NCI-H446 (cell line): Measurements from ENCODE around the gene SLC17A5.
"Not testable (repeated sequence)": the region's sequence is repeated elsewhere in the genome, so short reads cannot be mapped to it uniquely, and the experiment has no call there.

Source experiments
- DNase-seq, 2 experiments: peaks; one replicate each; lab custom pipeline; 2025; lab: John Stamatoyannopoulos, UW

SLC17A5 gene

GRCh38 chr6:73566486-73566871, 87.3 kb downstream of the SLC17A5 start:
- DNase-seq = not testable (repeated sequence)

GRCh38 chr6:73565767-73566485, 87.9 kb downstream of the SLC17A5 start:
- no peak for DNase-seq

- no peak for DNase-seq
Observed at GRCh38 chr6:73564578-73565345, 89.0 kb downstream of the SLC17A5 start.

- DNase-seq = no peak
Observed at GRCh38 chr6:73562558-73562957, 91.2 kb downstream of the SLC17A5 start.

GRCh38 chr6:73560853-73561407, 92.9 kb downstream of the SLC17A5 start:
- no peak for DNase-seq

- DNase-seq = no peak
Observed at GRCh38 chr6:73560182-73560732, 93.5 kb downstream of the SLC17A5 start.

GRCh38 chr6:73559399-73559794, 94.4 kb downstream of the SLC17A5 start:
- not testable (repeated sequence) for DNase-seq

- no peak for DNase-seq
Observed at GRCh38 chr6:73558624-73559398, 95.0 kb downstream of the SLC17A5 start.

- no peak for DNase-seq
Observed at GRCh38 chr6:73556836-73557235, 97.0 kb downstream of the SLC17A5 start.

GRCh38 chr6:73555380-73555949, 98.3 kb downstream of the SLC17A5 start:
- DNase-seq = not testable (repeated sequence)

GRCh38 chr6:73551115-73551514, 102.7 kb downstream of the SLC17A5 start:
- DNase-seq = not testable (repeated sequence)

GRCh38 chr6:73548458-73549446, 105.0 kb downstream of the SLC17A5 start:
- no peak for DNase-seq

GRCh38 chr6:73547036-73547435, 106.8 kb downstream of the SLC17A5 start:
- no peak for DNase-seq
